ENCODE data around the gene ESRRB. TPM values are rescaled to one million over a fixed set of nuclear protein-coding genes. Genes with fewer than 3 reads are reported as not detected.

Gene ESRRB
- total RNA-seq, 8 experiments from 2014 or later = 0.10 to 3.3 (median 1.1) TPM

GRCh38 chr14:76432827-76433752 lies 57.2 kb downstream of the ESRRB start:
- no peak overlapping the region for H3K4me3 ChIP-seq
- WGBS, 10 experiments = 31 to 83% (median 52%) methylated on average over 3 to 11 of the region's 13 CpGs; no CpG with 5 or more reads in 2 of the 10 experiments
- in situ Hi-C loops (cut with MboI; ENCODE audit: low pct_unique_long_range_greater_than_20kb in 2 of 9, low sequenced_read_pairs in 9 of 9, unreplicated experiment in 9 of 9) = no loop called here
- ATAC-seq (replicated peaks in 6 of 8) = peak in 2 of 8 experiments; percentile 57 to 88
- H3K27ac ChIP-seq = no peak overlapping the region
- H3K4me1 ChIP-seq (replicated peaks in 1 of 2) = peaks cover 14 to 15% of the 10 kb centered on the region in 2 donors

GRCh38 chr14:76434220-76434619 lies 58.3 kb downstream of the ESRRB start:
- H3K4me3 ChIP-seq = no peak overlapping the region
- no peak for ATAC-seq (replicated peaks in 6 of 8)
- H3K4me1 ChIP-seq (replicated peaks in 1 of 2) = peaks cover 9% of the 10 kb centered on the region in 2 donors
- in situ Hi-C loops (cut with MboI; ENCODE audit: low pct_unique_long_range_greater_than_20kb in 2 of 9, low sequenced_read_pairs in 9 of 9, unreplicated experiment in 9 of 9) = no loop called here
- H3K27ac ChIP-seq = no peak overlapping the region
- WGBS, 10 experiments = 60 to 97% (median 91%) methylated on average over 1 to 9 of the region's 9 CpGs; no CpG with 5 or more reads in 6 of the 10 experiments

- WGBS, 10 experiments = 86 to 98% (median 97%) methylated on average over 1 to 17 of the region's 33 CpGs; no CpG with 5 or more reads in 7 of the 10 experiments
- no peak overlapping the region for H3K27ac ChIP-seq
- H3K4me1 ChIP-seq (replicated peaks in 1 of 2) = no peaks in the 10 kb centered on the region
- in situ Hi-C loops (cut with MboI; ENCODE audit: low pct_unique_long_range_greater_than_20kb in 2 of 9, low sequenced_read_pairs in 9 of 9, unreplicated experiment in 9 of 9) = no loop called here
- ATAC-seq (replicated peaks in 6 of 8) = no peak
- no peak overlapping the region for H3K4me3 ChIP-seq
Observed at GRCh38 chr14:76439237-76439775, 63.4 kb downstream of the ESRRB start.

GRCh38 chr14:76446486-76446885 lies 70.5 kb downstream of the ESRRB start:
- no peak overlapping the region for H3K27ac ChIP-seq
- 0 to 93% (median 85%) methylated on average over 1 to 2 of the region's 2 CpGs; no CpG with 5 or more reads in 4 of the 10 experiments for WGBS, 10 experiments
- peak in 2 of 8 experiments; percentile 16 to 32 for ATAC-seq (replicated peaks in 6 of 8)
- peaks cover 0 to 5% of the 10 kb centered on the region in 2 donors for H3K4me1 ChIP-seq (replicated peaks in 1 of 2)
- no peak overlapping the region for H3K4me3 ChIP-seq
- in situ Hi-C loops (cut with MboI; ENCODE audit: low pct_unique_long_range_greater_than_20kb in 2 of 9, low sequenced_read_pairs in 9 of 9, unreplicated experiment in 9 of 9) = no loop called here

GRCh38 chr14:76446921-76447320 lies 71.0 kb downstream of the ESRRB start:
- no peak for ATAC-seq (replicated peaks in 6 of 8)
- peaks cover 0 to 5% of the 10 kb centered on the region in 2 donors for H3K4me1 ChIP-seq (replicated peaks in 1 of 2)
- in situ Hi-C loops (cut with MboI; ENCODE audit: low pct_unique_long_range_greater_than_20kb in 2 of 9, low sequenced_read_pairs in 9 of 9, unreplicated experiment in 9 of 9) = no loop called here
- no peak overlapping the region for H3K4me3 ChIP-seq
- WGBS, 10 experiments = 53 to 88% (median 76%) methylated on average over 1 to 6 of the region's 7 CpGs; no CpG with 5 or more reads in 3 of the 10 experiments
- no peak overlapping the region for H3K27ac ChIP-seq

GRCh38 chr14:76450476-76450875 lies 74.5 kb downstream of the ESRRB start:
- in situ Hi-C loops (cut with MboI; ENCODE audit: low pct_unique_long_range_greater_than_20kb in 2 of 9, low sequenced_read_pairs in 9 of 9, unreplicated experiment in 9 of 9) = no loop called here
- no peak overlapping the region for H3K27ac ChIP-seq
- WGBS, 10 experiments = 0 to 80% (median 46%) methylated on average over 1 to 4 of the region's 4 CpGs; no CpG with 5 or more reads in 5 of the 10 experiments
- H3K4me3 ChIP-seq = no peak overlapping the region
- ATAC-seq (replicated peaks in 6 of 8) = no peak
- peaks cover 0 to 5% of the 10 kb centered on the region in 2 donors for H3K4me1 ChIP-seq (replicated peaks in 1 of 2)

DNA sequence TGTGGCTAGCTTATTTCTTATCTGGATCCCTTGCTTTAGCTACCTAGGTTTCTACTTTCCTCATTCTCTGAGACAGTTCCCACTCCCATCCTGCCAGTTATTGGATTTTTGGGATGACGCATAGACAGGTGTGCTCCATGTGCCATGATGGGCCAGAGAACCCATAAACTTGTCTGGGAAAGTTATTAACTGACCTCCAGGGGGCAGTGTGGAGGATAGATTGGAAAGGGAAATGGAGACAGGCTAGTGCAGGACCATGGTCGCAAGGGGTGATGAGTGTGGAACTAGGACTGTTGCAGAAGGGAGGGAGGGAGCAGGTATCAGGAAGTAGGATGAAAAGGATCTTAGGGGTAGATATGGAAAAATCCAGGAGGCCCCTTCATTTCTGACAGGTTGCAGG lies 80.3 kb downstream of the ESRRB start:
- in situ Hi-C loops (cut with MboI; ENCODE audit: low pct_unique_long_range_greater_than_20kb in 2 of 9, low sequenced_read_pairs in 9 of 9, unreplicated experiment in 9 of 9) = no loop called here
- no peak overlapping the region for H3K27ac ChIP-seq
- H3K4me3 ChIP-seq = no peak overlapping the region
- peaks cover 2 to 6% of the 10 kb centered on the region in 2 donors for H3K4me1 ChIP-seq (replicated peaks in 1 of 2)
- ATAC-seq (replicated peaks in 6 of 8) = peak in 4 of 8 experiments; percentile 35 to 73 (median 50)
- 0 to 100% (median 77%) methylated on average over 1 to 2 of the region's 2 CpGs; no CpG with 5 or more reads in 4 of the 10 experiments for WGBS, 10 experiments

DNA sequence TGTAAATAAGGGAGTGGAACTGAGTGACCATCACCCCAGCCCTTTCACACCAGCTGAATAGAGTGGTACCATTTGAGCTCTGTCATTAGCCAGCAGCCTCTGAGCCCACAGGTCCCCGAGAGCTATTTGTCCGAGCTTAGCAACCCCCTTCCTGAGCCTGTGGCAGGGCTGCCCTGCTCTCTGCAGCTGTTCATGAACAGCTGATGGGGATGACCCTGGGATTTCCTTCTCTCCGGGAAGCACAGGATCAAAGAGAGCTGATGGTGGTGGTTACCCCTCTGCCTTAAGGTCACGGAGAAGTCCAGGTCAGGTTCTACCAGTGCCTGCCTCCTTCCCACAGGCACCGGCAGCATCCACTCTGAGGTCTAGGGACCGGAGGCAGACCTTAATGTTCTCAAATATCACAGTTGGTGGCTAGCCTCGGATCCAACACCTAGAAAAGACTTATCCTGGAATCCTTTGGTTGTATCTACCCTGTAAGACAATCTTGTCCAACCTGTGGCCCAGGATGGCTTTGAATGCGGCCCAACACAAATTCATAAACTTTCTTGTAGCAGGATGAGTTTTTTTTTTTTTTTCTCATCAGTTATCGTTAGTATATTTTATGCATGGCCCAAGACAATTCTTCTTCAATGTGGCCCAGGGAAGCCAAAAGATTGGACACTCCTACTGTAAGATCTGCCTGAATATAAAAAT lies 81.1 kb downstream of the ESRRB start:
- 3 to 100% (median 73%) methylated on average over 1 to 6 of the region's 9 CpGs; no CpG with 5 or more reads in 1 of the 10 experiments for WGBS, 10 experiments
- Histone ChIP-seq H3K27ac (no peak overlapping the region), H3K4me1 (replicated peaks in 1 of 2) (peaks cover 2 to 6% of the 10 kb centered on the region in 2 donors), H3K4me3 (no peak overlapping the region)
- in situ Hi-C loops (cut with MboI; ENCODE audit: low pct_unique_long_range_greater_than_20kb in 2 of 9, low sequenced_read_pairs in 9 of 9, unreplicated experiment in 9 of 9) = no loop called here
- ATAC-seq (replicated peaks in 6 of 8) = peak in 1 of 8 experiments; percentile 14

DNA sequence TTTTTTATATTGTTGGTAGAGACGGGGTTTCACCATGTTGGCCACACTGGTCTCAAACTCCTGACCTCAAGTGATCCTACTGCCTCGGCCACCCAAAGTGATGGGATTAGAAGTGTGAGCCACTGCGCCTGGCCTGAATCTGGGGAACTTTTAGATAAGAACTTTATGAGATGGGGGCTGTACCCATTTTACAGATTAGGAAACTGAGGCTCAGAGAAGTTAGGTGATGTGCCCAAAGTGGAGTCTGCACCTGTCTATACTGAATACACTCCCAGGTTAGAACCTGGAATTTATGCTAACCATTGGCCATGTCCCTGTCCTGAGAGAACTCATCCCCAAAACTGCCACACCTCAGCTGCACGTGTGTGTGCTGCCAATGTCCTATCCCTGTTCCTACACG lies 81.9 kb downstream of the ESRRB start:
- H3K27ac ChIP-seq = no peak overlapping the region
- ATAC-seq (replicated peaks in 6 of 8) = no peak
- no peak overlapping the region for H3K4me3 ChIP-seq
- in situ Hi-C loops (cut with MboI; ENCODE audit: low pct_unique_long_range_greater_than_20kb in 2 of 9, low sequenced_read_pairs in 9 of 9, unreplicated experiment in 9 of 9) = no loop called here
- WGBS, 10 experiments = 19 to 97% (median 64%) methylated on average over 2 to 4 of the region's 5 CpGs; no CpG with 5 or more reads in 2 of the 10 experiments
- H3K4me1 ChIP-seq (replicated peaks in 1 of 2) = peaks cover 2 to 6% of the 10 kb centered on the region in 2 donors

GRCh38 chr14:76461886-76462285 lies 85.9 kb downstream of the ESRRB start:
- ATAC-seq (replicated peaks in 6 of 8) = no peak
- H3K4me1 ChIP-seq (replicated peaks in 1 of 2) = peaks cover 10 to 15% of the 10 kb centered on the region in 2 donors
- H3K4me3 ChIP-seq = no peak overlapping the region
- WGBS, 10 experiments = 66 to 100% (median 80%) methylated on average over 1 to 4 of the region's 4 CpGs; no CpG with 5 or more reads in 5 of the 10 experiments
- H3K27ac ChIP-seq = no peak overlapping the region
- in situ Hi-C loops (cut with MboI; ENCODE audit: low pct_unique_long_range_greater_than_20kb in 2 of 9, low sequenced_read_pairs in 9 of 9, unreplicated experiment in 9 of 9) = no loop called here

DNA sequence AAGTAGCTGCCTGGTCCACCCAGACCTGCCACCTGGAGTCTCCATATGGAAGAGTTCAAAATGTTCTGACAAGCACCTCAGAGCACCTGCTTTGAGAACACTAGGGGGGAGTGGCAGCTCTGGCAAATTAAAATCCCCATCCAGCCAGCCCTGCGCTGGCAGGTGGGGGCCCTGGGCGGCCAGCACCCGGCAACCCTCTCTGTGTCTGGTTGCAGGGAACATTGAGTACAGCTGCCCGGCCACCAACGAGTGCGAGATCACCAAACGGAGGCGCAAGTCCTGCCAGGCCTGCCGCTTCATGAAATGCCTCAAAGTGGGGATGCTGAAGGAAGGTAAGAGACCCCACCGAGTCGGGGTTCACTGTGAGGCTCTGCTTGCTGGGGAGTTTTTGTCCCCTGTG lies 86.4 kb downstream of the ESRRB start:
- H3K27ac ChIP-seq = no peak overlapping the region
- no peak for ATAC-seq (replicated peaks in 6 of 8)
- in situ Hi-C loops (cut with MboI; ENCODE audit: low pct_unique_long_range_greater_than_20kb in 2 of 9, low sequenced_read_pairs in 9 of 9, unreplicated experiment in 9 of 9) = no loop called here
- H3K4me1 ChIP-seq (replicated peaks in 1 of 2) = peaks cover 13 to 17% of the 10 kb centered on the region in 2 donors
- 46 to 100% (median 83%) methylated on average over 3 to 5 of the region's 11 CpGs; no CpG with 5 or more reads in 7 of the 10 experiments for WGBS, 10 experiments
- no peak overlapping the region for H3K4me3 ChIP-seq

DNA sequence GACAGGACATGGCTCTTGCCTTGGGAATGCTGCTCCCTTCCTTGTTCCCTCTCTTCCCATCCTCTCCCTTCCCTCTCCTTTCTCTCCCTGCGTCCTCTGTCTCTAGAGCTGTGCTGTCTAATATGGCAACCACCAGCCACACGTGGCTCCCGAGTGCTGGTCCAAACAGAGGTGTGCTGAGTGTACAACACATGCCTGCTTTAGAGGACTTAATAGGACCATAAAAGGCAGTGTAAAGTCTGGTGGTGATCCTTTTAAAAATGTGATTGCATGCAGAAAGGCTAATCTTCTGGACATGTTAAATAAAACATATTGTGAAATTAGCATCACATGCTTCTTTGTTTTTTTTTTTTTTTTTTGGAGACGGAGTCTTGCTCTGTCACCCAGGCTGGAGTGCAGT lies 87.2 kb downstream of the ESRRB start:
- in situ Hi-C loops (cut with MboI; ENCODE audit: low pct_unique_long_range_greater_than_20kb in 2 of 9, low sequenced_read_pairs in 9 of 9, unreplicated experiment in 9 of 9) = no loop called here
- H3K4me1 ChIP-seq (replicated peaks in 1 of 2) = peaks cover 21 to 24% of the 10 kb centered on the region in 2 donors
- WGBS, 10 experiments = 13 to 100% (median 83%) methylated on average over 1 to 3 of the region's 4 CpGs; no CpG with 5 or more reads in 2 of the 10 experiments
- H3K4me3 ChIP-seq = no peak overlapping the region
- peak in 1 of 8 experiments; percentile 52 for ATAC-seq (replicated peaks in 6 of 8)
- no peak overlapping the region for H3K27ac ChIP-seq

Measured in motor neuron (in vitro differentiated cells).